ENCODE data around the gene PP2D1.

- TF ChIP-seq, protein P1, sequence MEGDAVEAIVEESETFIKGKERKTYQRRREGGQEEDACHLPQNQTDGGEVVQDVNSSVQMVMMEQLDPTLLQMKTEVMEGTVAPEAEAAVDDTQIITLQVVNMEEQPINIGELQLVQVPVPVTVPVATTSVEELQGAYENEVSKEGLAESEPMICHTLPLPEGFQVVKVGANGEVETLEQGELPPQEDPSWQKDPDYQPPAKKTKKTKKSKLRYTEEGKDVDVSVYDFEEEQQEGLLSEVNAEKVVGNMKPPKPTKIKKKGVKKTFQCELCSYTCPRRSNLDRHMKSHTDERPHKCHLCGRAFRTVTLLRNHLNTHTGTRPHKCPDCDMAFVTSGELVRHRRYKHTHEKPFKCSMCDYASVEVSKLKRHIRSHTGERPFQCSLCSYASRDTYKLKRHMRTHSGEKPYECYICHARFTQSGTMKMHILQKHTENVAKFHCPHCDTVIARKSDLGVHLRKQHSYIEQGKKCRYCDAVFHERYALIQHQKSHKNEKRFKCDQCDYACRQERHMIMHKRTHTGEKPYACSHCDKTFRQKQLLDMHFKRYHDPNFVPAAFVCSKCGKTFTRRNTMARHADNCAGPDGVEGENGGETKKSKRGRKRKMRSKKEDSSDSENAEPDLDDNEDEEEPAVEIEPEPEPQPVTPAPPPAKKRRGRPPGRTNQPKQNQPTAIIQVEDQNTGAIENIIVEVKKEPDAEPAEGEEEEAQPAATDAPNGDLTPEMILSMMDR (IDR thresholded peaks at IDR 0.05), result no peak
- TF ChIP-seq POLR2A (IDR thresholded peaks at IDR 0.05) (no peak), POLR2AphosphoS5 (IDR thresholded peaks at IDR 0.05; ENCODE audit: insufficient read depth in 1 of 2, low read depth in 1 of 2) (no peak)
Observed at GRCh38 chr3:19970327-19970726, 41.7 kb downstream of the PP2D1 start.

Measured in vagina (tissue), 2 donors.